CD4-positive, alpha-beta T cell (primary cell): ENCODE data around the gene ITGAD. TPM values are rescaled to one million over a fixed set of nuclear protein-coding genes. Genes with fewer than 3 reads are reported as not detected.
"Not testable (repeated sequence)": the region's sequence is repeated elsewhere in the genome, so short reads cannot be mapped to it uniquely, and the experiment has no call there.

Experiments
- ATAC-seq: fragments of 200-7000 bp; cut with Tn5 transposase; one replicate; pipeline ENCODE4 v1.10.0; 2022; ENCODE audit warnings: mild to moderate bottlenecking; ENCODE audit not compliant: poor library complexity
- CTCF ChIA-PET: fragments of 350-600 bp; sonication (Branson Sonifier 250); formaldehyde crosslinking; loops from one replicate; lab custom pipeline; 2021; ENCODE audit warnings: antibody characterized with exemption, inconsistent platforms; lab: Charles Lee
- POLR2A ChIA-PET: fragments of 350-600 bp; sonication (Branson Sonifier 250); formaldehyde crosslinking; loops from one replicate; lab custom pipeline; 2021; ENCODE audit warnings: antibody characterized with exemption, inconsistent platforms; lab: Charles Lee
- DNase-seq, 14 experiments: peaks; one replicate each; pipeline ENCODE4 v3.0.0-alpha.2; 2013 to 2020; ENCODE audit warnings: mixed read lengths in 2 of 14
- H3K27ac ChIP-seq, 2 donors: one replicate each; pipeline versions ENCODE4 v1.5.1 to v1.7.0; 2013; ENCODE audit warnings: low read length in 2 of 2, low read depth in 1 of 2, mild to moderate bottlenecking in 1 of 2
- H3K27me3 ChIP-seq, 2 experiments: 1 replicate in 1 of 2; 2 replicates in 1 of 2; pipeline versions ENCODE4 v1.6.1 to v1.7.0; 2013; ENCODE audit warnings: low read length in 2 of 2, control low read depth in 1 of 2, mild to moderate bottlenecking in 1 of 2, moderate library complexity in 1 of 2; ENCODE audit not compliant: insufficient read depth in 2 of 2, control insufficient read depth in 1 of 2
- H3K36me3 ChIP-seq: one replicate; pipeline ENCODE4 v1.6.1; 2013; ENCODE audit warnings: low read length, control low read depth; ENCODE audit not compliant: insufficient read depth
- H3K4me1 ChIP-seq: one replicate; pipeline ENCODE4 v1.6.1; 2013; ENCODE audit warnings: low read length, control low read depth; ENCODE audit not compliant: insufficient read depth
- H3K4me3 ChIP-seq: one replicate; pipeline ENCODE4 v1.5.1; 2013; ENCODE audit warnings: mild to moderate bottlenecking, low read length, moderate library complexity
- H3K9me3 ChIP-seq, 2 experiments: 1 replicate in 1 of 2; 2 replicates in 1 of 2; pipeline versions ENCODE4 v1.6.1 to v1.7.0; 2013; ENCODE audit warnings: low read length in 2 of 2, mild to moderate bottlenecking in 2 of 2, control low read depth in 1 of 2, moderate library complexity in 1 of 2; ENCODE audit not compliant: control insufficient read depth in 1 of 2, insufficient read depth in 1 of 2
- H3K27ac Mint-ChIP-seq: one replicate; pipeline ENCODE4 v1.8.0; 2020; ENCODE audit warnings: mixed read lengths
- H3K27me3 Mint-ChIP-seq: one replicate; pipeline ENCODE4 v1.8.0; 2021; ENCODE audit warnings: mixed read lengths
- H3K36me3 Mint-ChIP-seq: one replicate; pipeline ENCODE4 v1.8.0; 2021; ENCODE audit warnings: low read depth, mixed read lengths
- H3K4me1 Mint-ChIP-seq: one replicate; pipeline ENCODE4 v1.8.0; 2021; ENCODE audit warnings: low read depth, mixed read lengths
- H3K4me3 Mint-ChIP-seq: one replicate; pipeline ENCODE4 v1.8.0; 2020; ENCODE audit warnings: mild to moderate bottlenecking, mixed read lengths
- H3K9me3 Mint-ChIP-seq: one replicate; pipeline ENCODE4 v1.8.0; 2020; ENCODE audit warnings: mixed read lengths
- CTCF ChIP-seq: fragments of 200-600 bp; IDR thresholded peaks from one replicate; pipeline ENCODE4 v1.8.0; 2022; ENCODE audit warnings: antibody characterized with exemption, mild to moderate bottlenecking
- intact Hi-C, 2 experiments: fragments of 100-400 bp; cut with DNase I in 1 of 2; cut with micrococcal nuclease in 1 of 2; formaldehyde crosslinking; loops; one replicate each; pipeline versions ENCODE4 v1.15.1 to v1.9.0; 2023 to 2025; cut with DNase I, micrococcal nuclease
- total RNA-seq, 174 experiments: library from RNA in 2 of 174; stranded (reverse) in 2 of 174; gene quantifications; one replicate each; pipeline ENCODE4 v1.2.3 and lab custom pipeline; 2021 to 2026

The ITGAD gene
- total RNA-seq, 2 experiments from 2014 or later: not detected

- no peak overlapping the region for H3K27ac Mint-ChIP-seq
- H3K27me3 Mint-ChIP-seq: peaks cover 5% of the 10 kb centered on the region
- ChIA-PET CTCF (no interaction called here), POLR2A (no interaction called here)
- H3K4me1 Mint-ChIP-seq: no peaks in the 10 kb centered on the region
- H3K36me3 ChIP-seq: no peaks in the 10 kb centered on the region
- H3K9me3 ChIP-seq: peaks cover 0 to 10% of the 10 kb centered on the region in 2 experiments
- no peak overlapping the region for H3K4me3 Mint-ChIP-seq
- H3K36me3 Mint-ChIP-seq: no peaks in the 10 kb centered on the region
- intact Hi-C loops: no loop called here
- H3K27ac ChIP-seq: no peak overlapping the region
- H3K4me3 ChIP-seq: no peak overlapping the region
- peaks cover 8% of the 10 kb centered on the region for H3K4me1 ChIP-seq
- H3K27me3 ChIP-seq: no peaks in the 10 kb centered on the region
- H3K9me3 Mint-ChIP-seq: no peaks in the 10 kb centered on the region
- TF ChIP-seq CTCF: no peak
- DNase-seq (no peak), ATAC-seq (no peak)
These were observed 20.8 kb downstream of the ITGAD start for GRCh38 chr16:31413943-31414342.

GRCh38 chr16:31414706-31415105 lies 21.6 kb downstream of the ITGAD start:
- intact Hi-C loops: no loop called here
- H3K27me3 Mint-ChIP-seq: peaks cover 6% of the 10 kb centered on the region
- no peaks in the 10 kb centered on the region for H3K36me3 ChIP-seq
- no peak overlapping the region for H3K27ac ChIP-seq
- H3K36me3 Mint-ChIP-seq: no peaks in the 10 kb centered on the region
- no peak overlapping the region for H3K4me3 ChIP-seq
- no peaks in the 10 kb centered on the region for H3K9me3 Mint-ChIP-seq
- peaks cover 8% of the 10 kb centered on the region for H3K4me1 ChIP-seq
- POLR2A ChIA-PET: no interaction called here
- H3K27ac Mint-ChIP-seq: no peak overlapping the region
- ATAC-seq (no peak), DNase-seq (peak in 1 of 14 experiments; percentile 69)
- no peak overlapping the region for H3K4me3 Mint-ChIP-seq
- no peak for TF ChIP-seq CTCF
- no peaks in the 10 kb centered on the region for H3K4me1 Mint-ChIP-seq
- H3K27me3 ChIP-seq: no peaks in the 10 kb centered on the region
- CTCF ChIA-PET: no interaction called here
- peaks cover 0 to 10% of the 10 kb centered on the region in 2 experiments for H3K9me3 ChIP-seq

- H3K27ac Mint-ChIP-seq: no peak overlapping the region
These were observed 23.2 kb downstream of the ITGAD start for GRCh38 chr16:31416371-31416770.

GRCh38 chr16:31417036-31417435 lies 23.9 kb downstream of the ITGAD start:
- intact Hi-C loops, H3K9me3 Mint-ChIP-seq, H3K4me1 Mint-ChIP-seq, H3K27me3 ChIP-seq, POLR2A ChIA-PET, H3K36me3 Mint-ChIP-seq, H3K27ac Mint-ChIP-seq, H3K4me3 Mint-ChIP-seq, ATAC-seq, DNase-seq, CTCF ChIA-PET, H3K27ac ChIP-seq, H3K36me3 ChIP-seq, H3K4me3 ChIP-seq: not testable (repeated sequence)
- peaks cover 10% of the 10 kb centered on the region for H3K27me3 Mint-ChIP-seq
- peaks cover 11% of the 10 kb centered on the region for H3K4me1 ChIP-seq
- peaks cover 0 to 10% of the 10 kb centered on the region in 2 experiments for H3K9me3 ChIP-seq

More at GRCh38 chr16:31416371-31416770, 23.2 kb downstream of the ITGAD start:
- intact Hi-C loops: no loop called here
- Mint-ChIP-seq H3K36me3 (no peaks in the 10 kb centered on the region), H3K9me3 (no peaks in the 10 kb centered on the region), H3K27me3 (peaks cover 10% of the 10 kb centered on the region), H3K4me1 (no peaks in the 10 kb centered on the region), H3K4me3 (no peak overlapping the region)
- ATAC-seq: no peak
- CTCF ChIA-PET: no interaction called here
- DNase-seq: no peak
- Histone ChIP-seq H3K4me1 (peaks cover 11% of the 10 kb centered on the region), H3K27me3 (no peaks in the 10 kb centered on the region), H3K9me3 (peaks cover 0 to 10% of the 10 kb centered on the region in 2 experiments), H3K27ac (no peak overlapping the region), H3K36me3 (no peaks in the 10 kb centered on the region), H3K4me3 (no peak overlapping the region)
- POLR2A ChIA-PET: no interaction called here
- TF ChIP-seq CTCF: no peak
